ENCODE results near the gene GSAP.

GSAP gene

GRCh38 chr7:77439572-77439971, 23.4 kb upstream of the GSAP start:
- DNase-seq (ENCODE audit: low spot score): no peak

- DNase-seq (ENCODE audit: low spot score): no peak
Measured at GRCh38 chr7:77438131-77438530, 22.0 kb upstream of the GSAP start.

- DNase-seq (ENCODE audit: low spot score): no peak
Measured at GRCh38 chr7:77434570-77435275, 18.6 kb upstream of the GSAP start.

GRCh38 chr7:77433901-77434300, 17.8 kb upstream of the GSAP start:
- DNase-seq (ENCODE audit: low spot score): no peak

- DNase-seq (ENCODE audit: low spot score): no peak
Measured at GRCh38 chr7:77430927-77431326, 14.8 kb upstream of the GSAP start.

GRCh38 chr7:77428777-77429231, 12.7 kb upstream of the GSAP start:
- DNase-seq (ENCODE audit: low spot score): no peak

- no peak for DNase-seq (ENCODE audit: low spot score)
Measured at GRCh38 chr7:77427996-77428603, 12.0 kb upstream of the GSAP start.

GRCh38 chr7:77426521-77427051, 10.4 kb upstream of the GSAP start:
- DNase-seq (ENCODE audit: low spot score): no peak

GRCh38 chr7:77426052-77426404, 9.9 kb upstream of the GSAP start:
- no peak for DNase-seq (ENCODE audit: low spot score)

GRCh38 chr7:77425101-77426051, 9.2 kb upstream of the GSAP start:
- no peak for DNase-seq (ENCODE audit: low spot score)

GRCh38 chr7:77422500-77422899, 6.4 kb upstream of the GSAP start:
- DNase-seq (ENCODE audit: low spot score): no peak

- DNase-seq (ENCODE audit: low spot score): no peak
Measured at GRCh38 chr7:77420986-77421672, 5.0 kb upstream of the GSAP start.

GRCh38 chr7:77420438-77420837, 4.3 kb upstream of the GSAP start:
- no peak for DNase-seq (ENCODE audit: low spot score)

- DNase-seq (ENCODE audit: low spot score): no peak
Measured at GRCh38 chr7:77419102-77419501, 3.0 kb upstream of the GSAP start.

- no peak for DNase-seq (ENCODE audit: low spot score)
Measured at GRCh38 chr7:77417801-77418200, 1.7 kb upstream of the GSAP start.

GRCh38 chr7:77416621-77417371, 647 bp upstream of the GSAP start:
- DNase-seq (ENCODE audit: low spot score): no peak

GRCh38 chr7:77415476-77415822, 700 bp downstream of the GSAP start:
- no peak for DNase-seq (ENCODE audit: low spot score)

GRCh38 chr7:77413861-77414424, 2.2 kb downstream of the GSAP start:
- no peak for DNase-seq (ENCODE audit: low spot score)

- DNase-seq (ENCODE audit: low spot score): no peak
Measured at GRCh38 chr7:77413128-77413527, 3.0 kb downstream of the GSAP start.

- DNase-seq (ENCODE audit: low spot score): no peak
Measured at GRCh38 chr7:77409739-77410547, 6.2 kb downstream of the GSAP start.
